Measurements from ENCODE around the gene PRKAB1. TPM values are rescaled to one million over a fixed set of nuclear protein-coding genes. Genes with fewer than 3 reads are reported as not detected.

The PRKAB1 gene
- total and polyA plus RNA-seq, 11 donors: 6.5 to 19.1 (median 10.3) TPM

DNA sequence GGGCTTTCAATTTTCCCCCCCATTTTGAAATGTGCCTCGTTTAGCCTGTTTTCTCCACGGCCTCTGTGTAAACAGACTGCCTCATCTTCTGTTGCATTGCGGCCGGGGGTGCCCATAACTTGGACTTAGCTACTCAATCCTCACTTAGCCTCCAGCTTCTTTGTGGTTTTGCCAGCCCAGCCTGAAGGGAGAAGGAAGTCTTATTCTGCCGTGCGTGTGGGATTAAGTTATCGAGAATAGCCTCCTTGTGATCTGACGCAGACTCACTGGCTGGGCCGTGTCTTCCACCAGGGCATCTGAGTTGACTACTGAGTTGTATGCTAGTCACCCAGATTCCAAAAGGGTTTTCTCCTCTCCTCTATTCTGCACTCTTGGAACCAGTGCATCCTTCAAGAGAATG is 8.1 kb downstream of the PRKAB1 start:
- no peaks in the 10 kb centered on the region for H3K9me3 ChIP-seq
- ATAC-seq: no peak
- peaks cover 0 to 39% (median 19%) of the 10 kb centered on the region in 12 donors for H3K4me1 ChIP-seq
- TF ChIP-seq POLR2A (IDR thresholded peaks at IDR 0.05): no peak
- TF ChIP-seq CTCF (IDR thresholded peaks at IDR 0.05): no peak
- DNase-seq: no peak
- WGBS, 4 donors: 88 to 92% (median 90%) methylated on average over 9 of the region's 9 CpGs
- peak overlapping the region in 1 of 12 donors; percentile 38 for H3K27ac ChIP-seq
- H3K27me3 ChIP-seq: no peaks in the 10 kb centered on the region
- intact Hi-C loops (cut with DNase I): no loop called here
- no peak overlapping the region for H3K4me3 ChIP-seq
- H3K36me3 ChIP-seq: peaks cover 0 to 100% (median 96%) of the 10 kb centered on the region in 9 donors

GRCh38 chr12:119676573-119676972 is 8.6 kb downstream of the PRKAB1 start:
- intact Hi-C loops (cut with DNase I): no loop called here
- DNase-seq (no peak), ATAC-seq (no peak)
- Histone ChIP-seq H3K36me3 (peaks cover 0 to 100% (median 99%) of the 10 kb centered on the region in 9 donors), H3K27me3 (no peaks in the 10 kb centered on the region), H3K4me3 (no peak overlapping the region), H3K27ac (no peak overlapping the region), H3K9me3 (no peaks in the 10 kb centered on the region), H3K4me1 (peaks cover 0 to 39% (median 19%) of the 10 kb centered on the region in 12 donors)
- WGBS, 4 donors: 90 to 94% (median 91%) methylated on average over 13 of the region's 13 CpGs
- no peak for TF ChIP-seq POLR2A (IDR thresholded peaks at IDR 0.05)
- TF ChIP-seq CTCF (IDR thresholded peaks at IDR 0.05): no peak

DNA sequence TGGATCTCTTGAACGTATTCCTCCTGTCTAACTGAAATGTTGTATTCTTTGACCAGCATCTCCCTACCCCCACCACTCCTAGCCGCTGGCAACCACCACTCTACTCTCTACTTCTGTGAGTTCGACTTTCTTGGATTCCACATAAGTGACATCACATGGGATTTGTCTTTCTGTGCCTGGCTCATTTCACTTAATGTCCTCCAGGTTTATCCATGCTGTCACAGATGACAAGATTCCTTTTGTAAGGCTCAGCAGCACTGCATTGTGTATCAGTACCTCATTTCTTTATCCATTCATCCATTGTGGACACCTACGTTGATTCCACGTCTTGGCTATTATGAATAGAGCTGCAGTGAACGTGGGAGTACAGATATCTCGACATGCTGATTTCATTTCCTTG is 10.5 kb downstream of the PRKAB1 start:
- TF ChIP-seq POLR2A (IDR thresholded peaks at IDR 0.05) (no peak), CTCF (IDR thresholded peaks at IDR 0.05) (no peak)
- intact Hi-C loops (cut with DNase I): no loop called here
- H3K9me3 ChIP-seq: no peaks in the 10 kb centered on the region
- H3K4me1 ChIP-seq: peaks cover 0 to 48% (median 20%) of the 10 kb centered on the region in 12 donors
- WGBS, 4 donors: 65 to 72% (median 68%) methylated on average over 7 of the region's 7 CpGs
- DNase-seq: no peak
- H3K27me3 ChIP-seq: no peaks in the 10 kb centered on the region
- H3K36me3 ChIP-seq: peaks cover 0 to 89% (median 87%) of the 10 kb centered on the region in 9 donors
- no peak for ATAC-seq
- no peak overlapping the region for H3K4me3 ChIP-seq
- H3K27ac ChIP-seq: no peak overlapping the region

DNA sequence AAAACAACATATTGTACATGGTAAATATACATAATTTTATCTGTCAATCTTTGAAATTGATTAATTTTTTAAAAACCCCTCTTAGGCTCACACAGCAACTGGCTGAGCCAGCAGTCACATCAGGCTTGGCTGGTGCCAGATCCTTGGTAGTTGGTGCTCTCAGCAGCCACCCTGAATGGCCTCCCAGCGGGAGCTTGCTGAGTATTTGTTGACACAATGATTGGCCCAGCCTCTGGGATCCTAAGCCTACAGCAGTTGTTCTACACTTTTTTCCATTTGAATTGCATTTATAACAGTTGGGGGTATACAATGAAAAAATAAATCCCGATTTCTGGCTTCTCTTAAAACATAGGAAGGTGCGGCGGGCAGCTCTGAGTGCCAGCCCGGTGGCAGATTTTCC is 11.1 kb downstream of the PRKAB1 start:
- H3K27ac ChIP-seq: peak overlapping the region in 3 of 12 donors; percentile 3 to 35 (median 35)
- no peak overlapping the region for H3K4me3 ChIP-seq
- TF ChIP-seq CTCF (IDR thresholded peaks at IDR 0.05) (no peak), POLR2A (IDR thresholded peaks at IDR 0.05) (no peak)
- no peaks in the 10 kb centered on the region for H3K9me3 ChIP-seq
- H3K36me3 ChIP-seq: peaks cover 0 to 83% (median 81%) of the 10 kb centered on the region in 9 donors
- intact Hi-C loops (cut with DNase I): no loop called here
- H3K27me3 ChIP-seq: no peaks in the 10 kb centered on the region
- ATAC-seq (no peak), DNase-seq (no peak)
- 88 to 93% (median 91%) methylated on average over 5 of the region's 5 CpGs for WGBS, 4 donors
- H3K4me1 ChIP-seq: peaks cover 0 to 43% (median 21%) of the 10 kb centered on the region in 12 donors

Data from heart left ventricle (tissue), 16 donors.